Measurements from ENCODE around the gene MYDGF. TPM values are rescaled to one million over a fixed set of nuclear protein-coding genes. Genes with fewer than 3 reads are reported as not detected.

Gene MYDGF
- total and polyA plus RNA-seq, 7 experiments from 2014 or later = 28.1 to 105 (median 32.4) TPM

DNA sequence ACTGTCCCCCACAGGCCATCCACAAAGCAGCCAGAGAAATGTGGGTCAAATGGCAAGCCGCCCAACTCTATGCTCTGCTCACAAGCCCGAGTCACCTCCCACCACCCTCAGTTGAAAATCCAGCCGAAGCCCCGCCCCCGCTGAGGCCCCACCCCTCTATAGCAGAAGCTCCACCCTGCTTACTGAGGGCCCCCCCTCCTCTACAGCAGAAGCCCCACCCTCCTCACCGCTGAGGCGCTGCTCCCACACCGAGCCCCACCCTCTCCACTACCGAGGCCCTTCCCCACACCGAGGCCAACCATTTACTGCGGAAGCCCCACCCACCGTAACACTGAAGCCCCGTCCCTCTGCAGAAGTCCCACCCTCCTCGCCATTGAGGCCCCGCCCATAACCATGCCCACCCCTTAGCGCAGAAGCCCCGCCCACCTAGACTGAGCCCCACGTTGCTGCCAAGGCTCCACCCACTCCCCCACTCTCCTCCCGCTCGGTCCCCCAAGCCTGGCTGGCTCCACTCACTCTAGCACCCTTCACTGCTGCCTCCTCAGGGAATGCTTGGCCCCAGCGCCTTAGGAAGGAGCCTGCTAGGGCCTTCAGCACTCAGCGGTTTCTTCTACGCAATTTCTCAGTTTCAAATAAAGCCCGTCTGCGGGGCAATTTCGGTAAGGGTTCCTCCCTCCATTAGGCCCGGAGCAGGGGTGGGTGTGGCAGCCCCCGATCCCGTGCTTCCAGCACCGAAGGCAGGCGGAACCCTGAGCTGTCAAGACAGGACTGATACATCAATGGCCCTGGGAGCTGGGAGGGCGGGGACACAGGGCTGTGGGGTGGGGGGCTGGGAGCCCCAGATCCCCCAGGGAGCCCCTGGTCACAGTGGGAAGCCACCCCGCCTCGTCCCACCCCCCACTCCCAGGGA is 9.0 kb upstream of the MYDGF start:
- Histone ChIP-seq H3K4me3 (ENCODE audit: low read length) (no peak overlapping the region), H3K36me3 (ENCODE audit: control insufficient read depth in 2 of 3, insufficient read depth in 3 of 3, low read length in 3 of 3) (peaks cover 0 to 68% (median 4%) of the 10 kb centered on the region in 3 experiments), H3K27ac (ENCODE audit: low read depth, low read length) (no peak overlapping the region), H3K4me1 (ENCODE audit: control insufficient read depth in 2 of 2, insufficient read depth in 2 of 2, low read length in 2 of 2) (no peaks in the 10 kb centered on the region), H3K27me3 (ENCODE audit: control insufficient read depth in 2 of 2, insufficient read depth in 2 of 2, low read length in 2 of 2) (no peaks in the 10 kb centered on the region), H3K9me3 (ENCODE audit: control insufficient read depth in 2 of 3, low read length in 3 of 3) (no peaks in the 10 kb centered on the region)
- POLR2A ChIA-PET = no interaction called here
- peaks cover 0 to 2% (median 0%) of the 10 kb centered on the region in 7 donors for H3K4me1 Mint-ChIP-seq
- ATAC-seq (peak; percentile 75), DNase-seq (peak in 2 of 9 donors; percentile 14 to 31)
- no peaks in the 10 kb centered on the region for H3K27me3 Mint-ChIP-seq
- no peak overlapping the region for H3K4me3 Mint-ChIP-seq
- H3K27ac Mint-ChIP-seq = no peak overlapping the region
- H3K36me3 Mint-ChIP-seq = peaks cover 0 to 24% (median 0%) of the 10 kb centered on the region in 5 donors
- H3K9me3 Mint-ChIP-seq = no peaks in the 10 kb centered on the region
- CTCF ChIA-PET = no interaction called here
- intact Hi-C loops (cut with micrococcal nuclease) = no loop called here

GRCh38 chr19:4676955-4677731 is 7.0 kb upstream of the MYDGF start:
- intact Hi-C loops (cut with micrococcal nuclease) = no loop called here
- Mint-ChIP-seq H3K4me3 (no peak overlapping the region), H3K27me3 (no peaks in the 10 kb centered on the region), H3K36me3 (peaks cover 0 to 14% (median 0%) of the 10 kb centered on the region in 5 donors), H3K9me3 (no peaks in the 10 kb centered on the region), H3K4me1 (peaks cover 0 to 2% (median 0%) of the 10 kb centered on the region in 7 donors), H3K27ac (no peak overlapping the region)
- Histone ChIP-seq H3K36me3 (ENCODE audit: control insufficient read depth in 2 of 3, insufficient read depth in 3 of 3, low read length in 3 of 3) (peaks cover 0 to 51% (median 0%) of the 10 kb centered on the region in 3 experiments), H3K27ac (ENCODE audit: low read depth, low read length) (no peak overlapping the region), H3K4me3 (ENCODE audit: low read length) (no peak overlapping the region), H3K9me3 (ENCODE audit: control insufficient read depth in 2 of 3, low read length in 3 of 3) (no peaks in the 10 kb centered on the region), H3K27me3 (ENCODE audit: control insufficient read depth in 2 of 2, insufficient read depth in 2 of 2, low read length in 2 of 2) (no peaks in the 10 kb centered on the region), H3K4me1 (ENCODE audit: control insufficient read depth in 2 of 2, insufficient read depth in 2 of 2, low read length in 2 of 2) (no peaks in the 10 kb centered on the region)
- ChIA-PET POLR2A (no interaction called here), CTCF (interaction anchor here (0.8 kb wide), 1 partner anchor 48 kb away, joined by 3 read pairs; no protein-coding TSS in a partner anchor)
- ATAC-seq (peak; percentile 53), DNase-seq (peak in 3 of 9 donors; percentile 11 to 19 (median 11))

DNA sequence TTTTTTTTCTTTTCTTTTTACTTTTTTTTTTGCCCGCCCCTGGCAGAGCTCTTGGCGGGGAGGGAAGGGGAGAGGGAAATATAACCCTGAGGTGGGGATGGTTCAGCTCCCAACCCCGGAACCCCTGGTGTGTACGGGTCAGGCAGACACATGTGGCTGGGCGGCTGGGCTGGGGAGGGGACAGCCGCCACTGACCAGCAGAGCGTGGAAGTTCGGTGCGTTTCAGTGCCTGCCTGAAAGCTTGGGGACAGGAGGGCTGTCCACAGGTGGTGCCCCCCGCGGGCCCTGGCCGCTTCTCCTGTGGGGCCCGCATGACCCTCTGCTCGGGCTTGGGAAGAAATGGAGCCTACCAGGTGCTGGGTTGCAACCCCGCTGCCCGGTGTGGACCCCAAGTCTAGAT is 5.2 kb upstream of the MYDGF start:
- H3K4me1 ChIP-seq (ENCODE audit: control insufficient read depth in 2 of 2, insufficient read depth in 2 of 2, low read length in 2 of 2) = no peaks in the 10 kb centered on the region
- peaks cover 0 to 42% (median 0%) of the 10 kb centered on the region in 3 experiments for H3K36me3 ChIP-seq (ENCODE audit: control insufficient read depth in 2 of 3, insufficient read depth in 3 of 3, low read length in 3 of 3)
- H3K27ac ChIP-seq (ENCODE audit: low read depth, low read length) = no peak overlapping the region
- no peak overlapping the region for H3K4me3 ChIP-seq (ENCODE audit: low read length)
- no peak overlapping the region for H3K27ac Mint-ChIP-seq
- no peaks in the 10 kb centered on the region for H3K27me3 Mint-ChIP-seq
- no peaks in the 10 kb centered on the region for H3K27me3 ChIP-seq (ENCODE audit: control insufficient read depth in 2 of 2, insufficient read depth in 2 of 2, low read length in 2 of 2)
- H3K9me3 Mint-ChIP-seq = no peaks in the 10 kb centered on the region
- POLR2A ChIA-PET = no interaction called here
- ATAC-seq = no peak
- H3K4me3 Mint-ChIP-seq = no peak overlapping the region
- H3K4me1 Mint-ChIP-seq = peaks cover 0 to 4% (median 2%) of the 10 kb centered on the region in 7 donors
- no peak for DNase-seq
- peaks cover 0 to 8% (median 0%) of the 10 kb centered on the region in 5 donors for H3K36me3 Mint-ChIP-seq
- CTCF ChIA-PET = no interaction called here
- intact Hi-C loops (cut with micrococcal nuclease) = no loop called here
- H3K9me3 ChIP-seq (ENCODE audit: control insufficient read depth in 2 of 3, low read length in 3 of 3) = no peaks in the 10 kb centered on the region

DNA sequence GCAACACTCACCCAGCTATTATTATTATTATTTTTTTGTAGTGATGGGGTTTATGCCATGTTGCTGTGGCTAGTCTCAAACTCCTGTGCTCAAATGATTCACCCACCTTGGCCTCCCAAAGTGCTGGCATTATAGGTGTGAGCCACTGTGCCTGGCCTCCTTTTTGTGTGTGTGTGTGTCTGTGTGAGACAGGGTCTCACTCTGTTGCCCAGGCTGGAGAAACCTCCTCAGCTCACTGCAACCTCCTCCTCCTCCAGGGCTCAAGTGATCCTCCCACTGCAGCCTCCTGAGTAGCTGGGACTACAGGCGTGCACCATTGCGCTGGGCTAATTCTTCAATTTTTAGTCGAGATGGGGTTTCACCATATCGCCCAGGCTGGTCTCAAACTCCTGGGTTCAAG is 3.6 kb upstream of the MYDGF start:
- Mint-ChIP-seq H3K4me3 (no peak overlapping the region), H3K4me1 (peaks cover 0 to 13% (median 10%) of the 10 kb centered on the region in 7 donors), H3K27ac (peak overlapping the region in 3 of 9 donors; percentile 17 to 45 (median 39)), H3K9me3 (no peaks in the 10 kb centered on the region), H3K27me3 (no peaks in the 10 kb centered on the region), H3K36me3 (peaks cover 0 to 6% (median 0%) of the 10 kb centered on the region in 5 donors)
- H3K27ac ChIP-seq (ENCODE audit: low read depth, low read length) = no peak overlapping the region
- H3K36me3 ChIP-seq (ENCODE audit: control insufficient read depth in 2 of 3, insufficient read depth in 3 of 3, low read length in 3 of 3) = peaks cover 0 to 35% (median 0%) of the 10 kb centered on the region in 3 experiments
- ATAC-seq = no peak
- no peaks in the 10 kb centered on the region for H3K27me3 ChIP-seq (ENCODE audit: control insufficient read depth in 2 of 2, insufficient read depth in 2 of 2, low read length in 2 of 2)
- no peak overlapping the region for H3K4me3 ChIP-seq (ENCODE audit: low read length)
- peaks cover 8 to 10% of the 10 kb centered on the region in 2 donors for H3K4me1 ChIP-seq (ENCODE audit: control insufficient read depth in 2 of 2, insufficient read depth in 2 of 2, low read length in 2 of 2)
- ChIA-PET CTCF (interaction anchor here (0.7 kb wide), 1 partner anchor 21 kb away, joined by 3 read pairs; no protein-coding TSS in a partner anchor), POLR2A (interaction anchor here (0.6 to 1.0 kb wide), 2 partner anchors 34 to 105 kb away, joined by 3 to 5 read pairs; no protein-coding TSS in a partner anchor)
- DNase-seq = no peak
- H3K9me3 ChIP-seq (ENCODE audit: control insufficient read depth in 2 of 3, low read length in 3 of 3) = no peaks in the 10 kb centered on the region
- intact Hi-C loops (cut with micrococcal nuclease) = no loop called here

GRCh38 chr19:4673216-4673615 is 3.1 kb upstream of the MYDGF start:
- ATAC-seq (no peak), DNase-seq (no peak)
- Mint-ChIP-seq H3K4me1 (peaks cover 0 to 16% (median 14%) of the 10 kb centered on the region in 7 donors), H3K27ac (peak overlapping the region in 2 of 9 donors; percentile 38 to 47), H3K27me3 (no peaks in the 10 kb centered on the region), H3K36me3 (peaks cover 0 to 7% (median 3%) of the 10 kb centered on the region in 5 donors), H3K9me3 (no peaks in the 10 kb centered on the region), H3K4me3 (no peak overlapping the region)
- Histone ChIP-seq H3K27me3 (ENCODE audit: control insufficient read depth in 2 of 2, insufficient read depth in 2 of 2, low read length in 2 of 2) (no peaks in the 10 kb centered on the region), H3K4me1 (ENCODE audit: control insufficient read depth in 2 of 2, insufficient read depth in 2 of 2, low read length in 2 of 2) (peaks cover 10 to 13% of the 10 kb centered on the region in 2 donors), H3K36me3 (ENCODE audit: control insufficient read depth in 2 of 3, insufficient read depth in 3 of 3, low read length in 3 of 3) (peaks cover 0 to 34% (median 2%) of the 10 kb centered on the region in 3 experiments), H3K27ac (ENCODE audit: low read depth, low read length) (no peak overlapping the region), H3K9me3 (ENCODE audit: control insufficient read depth in 2 of 3, low read length in 3 of 3) (no peaks in the 10 kb centered on the region), H3K4me3 (ENCODE audit: low read length) (no peak overlapping the region)
- POLR2A ChIA-PET = interaction anchor here (0.6 to 1.0 kb wide), 2 partner anchors 33 to 105 kb away, joined by 3 to 5 read pairs; no protein-coding TSS in a partner anchor
- CTCF ChIA-PET = interaction anchor here (0.5 kb wide), 1 partner anchor 66 kb away, joined by 4 read pairs; no protein-coding TSS in a partner anchor
- intact Hi-C loops (cut with micrococcal nuclease) = no loop called here

DNA sequence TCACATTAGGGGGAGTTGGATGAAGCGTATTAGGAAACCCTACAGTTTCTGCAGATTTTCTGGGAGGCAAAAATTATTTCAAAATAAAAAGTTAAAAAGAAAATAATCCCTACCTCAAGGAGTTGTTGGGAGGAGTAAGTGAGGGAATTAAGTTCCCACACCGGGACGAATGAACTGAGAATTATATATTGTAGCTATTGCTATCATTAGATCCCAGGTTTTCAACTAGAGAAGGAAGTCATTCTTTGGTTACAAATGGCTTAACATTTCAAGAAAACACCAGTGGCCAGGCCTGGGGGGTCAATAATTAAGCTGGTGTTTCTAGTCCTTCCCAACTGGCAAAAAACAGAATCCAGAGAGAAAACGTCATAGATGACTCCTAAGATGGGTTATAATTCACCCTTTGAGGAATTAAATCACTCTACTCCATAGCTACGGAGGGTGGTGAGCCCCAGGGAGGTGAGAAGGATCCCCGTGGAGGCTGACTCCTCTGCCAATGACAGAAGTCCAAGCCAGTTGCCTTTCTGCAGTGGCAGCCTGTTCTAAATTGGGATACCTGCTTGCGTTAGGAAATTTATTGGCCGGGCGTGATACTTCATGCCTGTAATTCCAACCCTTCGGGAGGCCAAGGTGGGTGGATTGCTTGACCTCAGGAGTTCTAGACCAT is 1.2 kb upstream of the MYDGF start:
- DNase-seq = no peak
- no peaks in the 10 kb centered on the region for H3K9me3 Mint-ChIP-seq
- ChIA-PET CTCF (no interaction called here), POLR2A (no interaction called here)
- peaks cover 0 to 9% (median 3%) of the 10 kb centered on the region in 5 donors for H3K36me3 Mint-ChIP-seq
- peak overlapping the region in 7 of 9 donors; percentile 28 to 86 (median 53) for H3K27ac Mint-ChIP-seq
- H3K4me3 ChIP-seq (ENCODE audit: low read length) = no peak overlapping the region
- peaks cover 10 to 13% of the 10 kb centered on the region in 2 donors for H3K4me1 ChIP-seq (ENCODE audit: control insufficient read depth in 2 of 2, insufficient read depth in 2 of 2, low read length in 2 of 2)
- peaks cover 0 to 18% (median 16%) of the 10 kb centered on the region in 7 donors for H3K4me1 Mint-ChIP-seq
- peak overlapping the region; percentile 6 for H3K27ac ChIP-seq (ENCODE audit: low read depth, low read length)
- H3K27me3 Mint-ChIP-seq = no peaks in the 10 kb centered on the region
- H3K27me3 ChIP-seq (ENCODE audit: control insufficient read depth in 2 of 2, insufficient read depth in 2 of 2, low read length in 2 of 2) = no peaks in the 10 kb centered on the region
- intact Hi-C loops (cut with micrococcal nuclease) = loop anchor here (2.0 kb wide), 2 partner anchors 51 to 297 kb away; partner anchors contain the start of genes DPP9 (in 1 of the 2) and KDM4B (in 1 of the 2)
- H3K4me3 Mint-ChIP-seq = peak overlapping the region; percentile 46 to 87 (median 78)
- ATAC-seq = no peak
- peaks cover 0 to 34% (median 4%) of the 10 kb centered on the region in 3 experiments for H3K36me3 ChIP-seq (ENCODE audit: control insufficient read depth in 2 of 3, insufficient read depth in 3 of 3, low read length in 3 of 3)
- H3K9me3 ChIP-seq (ENCODE audit: control insufficient read depth in 2 of 3, low read length in 3 of 3) = no peaks in the 10 kb centered on the region
